NT2/D1 (cell line): ENCODE measurements around the gene CTRL.

Experiments
- DNase-seq: peaks from one replicate; pipeline ENCODE4 v3.0.0-alpha.2; 2011; ENCODE audit warnings: low read depth, low spot score
- H3K27me3 ChIP-seq: 2 replicates; pipeline ENCODE4 v1.6.0; 2011; ENCODE audit warnings: mild to moderate bottlenecking; ENCODE audit not compliant: insufficient read length, insufficient read depth
- H3K36me3 ChIP-seq: 2 replicates; pipeline ENCODE4 v1.6.1; 2011; ENCODE audit warnings: mild to moderate bottlenecking, low read length, mixed read lengths; ENCODE audit not compliant: insufficient read depth, insufficient read length
- H3K4me1 ChIP-seq: 2 replicates; pipeline ENCODE4 v1.5.1; 2011; ENCODE audit not compliant: insufficient read depth, insufficient read length
- H3K4me3 ChIP-seq: 2 replicates; pipeline ENCODE4 v1.5.1; 2011; ENCODE audit warnings: low read depth; ENCODE audit not compliant: insufficient read length
- H3K9ac ChIP-seq: 2 replicates; pipeline ENCODE4 v1.6.0; 2011; ENCODE audit warnings: low read depth; ENCODE audit not compliant: insufficient read length
- H3K9me3 ChIP-seq: 2 replicates; pipeline ENCODE4 v1.5.1; 2011; ENCODE audit warnings: mild to moderate bottlenecking, low read length; ENCODE audit not compliant: insufficient read depth
- SUZ12 ChIP-seq: IDR thresholded peaks from 2 replicates; pipeline ENCODE4 v1.6.1; 2011; ENCODE audit not compliant: insufficient read length, insufficient read depth; ENCODE audit errors: extremely low read depth
- YY1 ChIP-seq: IDR thresholded peaks from 2 replicates; pipeline ENCODE4 v1.6.1; 2011; ENCODE audit not compliant: insufficient read length, insufficient read depth
- ZNF274 ChIP-seq: IDR thresholded peaks from 2 replicates; pipeline ENCODE4 v1.6.1; 2011; ENCODE audit warnings: mild to moderate bottlenecking, low read depth, low read length

CTRL gene

GRCh38 chr16:67934306-67935100, 2.8 kb upstream of the CTRL start:
- no peaks in the 10 kb centered on the region for H3K9me3 ChIP-seq
- no peak for DNase-seq
- TF ChIP-seq YY1 (no peak), ZNF274 (no peak), SUZ12 (no peak)
- peak overlapping the region; percentile 95 for H3K4me3 ChIP-seq
- H3K9ac ChIP-seq = peak overlapping the region; percentile 97
- H3K4me1 ChIP-seq = peaks cover 15% of the 10 kb centered on the region
- no peaks in the 10 kb centered on the region for H3K27me3 ChIP-seq
- peaks cover 48% of the 10 kb centered on the region for H3K36me3 ChIP-seq

- H3K9ac ChIP-seq = no peak overlapping the region
- TF ChIP-seq YY1 (no peak), SUZ12 (no peak), ZNF274 (no peak)
- peaks cover 49% of the 10 kb centered on the region for H3K36me3 ChIP-seq
- no peak for DNase-seq
- H3K9me3 ChIP-seq = no peaks in the 10 kb centered on the region
- H3K27me3 ChIP-seq = no peaks in the 10 kb centered on the region
- H3K4me3 ChIP-seq = no peak overlapping the region
- H3K4me1 ChIP-seq = peaks cover 17% of the 10 kb centered on the region
Measured at GRCh38 chr16:67933805-67934204, 2.1 kb upstream of the CTRL start.

GRCh38 chr16:67932462-67932840, 789 bp upstream of the CTRL start:
- H3K9me3 ChIP-seq = no peaks in the 10 kb centered on the region
- peaks cover 61% of the 10 kb centered on the region for H3K36me3 ChIP-seq
- H3K27me3 ChIP-seq = no peaks in the 10 kb centered on the region
- peaks cover 23% of the 10 kb centered on the region for H3K4me1 ChIP-seq
- H3K4me3 ChIP-seq = no peak overlapping the region
- no peak for TF ChIP-seq SUZ12
- no peak for TF ChIP-seq ZNF274
- no peak for TF ChIP-seq YY1
- H3K9ac ChIP-seq = no peak overlapping the region
- no peak for DNase-seq

- Histone ChIP-seq H3K36me3 (peaks cover 69% of the 10 kb centered on the region), H3K9me3 (no peaks in the 10 kb centered on the region), H3K4me3 (no peak overlapping the region), H3K27me3 (no peaks in the 10 kb centered on the region), H3K9ac (no peak overlapping the region), H3K4me1 (peaks cover 28% of the 10 kb centered on the region)
- no peak for DNase-seq
- TF ChIP-seq YY1 = no peak
- TF ChIP-seq SUZ12 = no peak
- no peak for TF ChIP-seq ZNF274
Measured at GRCh38 chr16:67930678-67931211, 917 bp downstream of the CTRL start.

GRCh38 chr16:67930191-67930590, 1.5 kb downstream of the CTRL start:
- Histone ChIP-seq H3K9me3 (no peaks in the 10 kb centered on the region), H3K27me3 (no peaks in the 10 kb centered on the region), H3K9ac (no peak overlapping the region), H3K4me3 (no peak overlapping the region), H3K36me3 (peaks cover 69% of the 10 kb centered on the region), H3K4me1 (peaks cover 32% of the 10 kb centered on the region)
- TF ChIP-seq SUZ12 = no peak
- no peak for TF ChIP-seq YY1
- DNase-seq = no peak

DNA sequence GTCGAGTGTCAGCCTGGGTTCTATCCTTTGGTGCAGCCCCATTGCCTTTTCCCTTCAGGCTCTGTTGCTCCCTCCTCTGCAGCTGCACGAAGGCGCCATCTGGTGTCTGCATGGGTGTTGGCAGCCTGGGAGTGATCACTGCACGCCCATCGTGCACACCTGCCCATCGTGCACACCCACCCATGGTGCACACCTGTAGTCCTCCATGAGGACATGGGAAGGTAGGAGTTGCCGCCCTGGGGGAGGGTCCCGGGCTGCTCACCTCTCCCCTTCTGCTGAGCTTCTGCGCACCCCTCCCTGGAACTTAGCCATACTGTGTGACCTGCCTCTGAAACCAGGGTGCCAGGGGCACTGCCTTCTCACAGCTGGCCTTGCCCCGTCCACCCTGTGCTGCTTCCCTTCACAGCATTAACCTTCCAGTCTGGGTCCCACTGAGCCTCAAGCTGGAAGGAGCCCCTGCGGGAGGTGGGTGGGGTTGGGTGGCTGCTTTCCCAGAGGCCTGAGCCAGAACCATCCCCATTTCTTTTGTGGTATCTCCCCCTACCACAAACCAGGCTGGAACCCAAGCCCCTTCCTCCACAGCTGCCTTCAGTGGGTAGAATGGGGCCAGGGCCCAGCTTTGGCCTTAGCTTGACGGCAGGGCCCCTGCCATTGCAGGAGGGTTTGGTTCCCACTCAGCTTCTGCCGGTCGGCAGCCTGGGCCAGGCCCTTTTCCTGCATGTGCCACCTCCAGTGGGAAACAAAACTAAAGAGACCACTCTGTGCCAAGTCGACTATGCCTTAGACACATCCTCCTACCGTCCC, 2.9 kb downstream of the CTRL start:
- Histone ChIP-seq H3K9me3 (no peaks in the 10 kb centered on the region), H3K4me1 (peaks cover 21% of the 10 kb centered on the region), H3K27me3 (no peaks in the 10 kb centered on the region), H3K36me3 (peaks cover 71% of the 10 kb centered on the region), H3K9ac (no peak overlapping the region), H3K4me3 (no peak overlapping the region)
- TF ChIP-seq ZNF274 (no peak), YY1 (no peak), SUZ12 (no peak)
- no peak for DNase-seq

DNA sequence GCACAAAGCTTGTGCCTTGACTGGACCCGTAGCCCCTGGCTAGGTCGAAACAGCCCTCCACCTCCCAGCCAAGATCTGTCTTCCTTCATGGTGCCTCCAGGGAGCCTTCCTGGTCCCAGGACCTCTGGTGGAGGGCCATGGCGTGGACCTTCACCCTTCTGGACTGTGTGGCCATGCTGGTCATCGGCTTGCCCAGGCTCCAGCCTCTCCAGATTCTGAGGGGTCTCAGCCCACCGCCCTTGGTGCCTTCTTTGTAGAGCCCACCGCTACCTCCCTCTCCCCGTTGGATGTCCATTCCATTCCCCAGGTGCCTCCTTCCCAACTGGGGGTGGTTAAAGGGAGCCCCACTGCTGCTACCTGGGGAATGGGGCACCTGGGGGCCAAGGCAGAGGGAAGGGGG, 3.5 kb downstream of the CTRL start:
- no peak overlapping the region for H3K4me3 ChIP-seq
- TF ChIP-seq ZNF274 = no peak
- TF ChIP-seq YY1 = no peak
- no peak for TF ChIP-seq SUZ12
- peaks cover 75% of the 10 kb centered on the region for H3K36me3 ChIP-seq
- H3K9ac ChIP-seq = peak overlapping the region; percentile 32
- H3K4me1 ChIP-seq = peaks cover 21% of the 10 kb centered on the region
- no peaks in the 10 kb centered on the region for H3K27me3 ChIP-seq
- no peaks in the 10 kb centered on the region for H3K9me3 ChIP-seq
- no peak for DNase-seq
